Raji (cell line): ENCODE results near the gene GPR141.

Experiments
- POLR2A ChIP-seq: IDR thresholded peaks from 2 replicates; pipeline ENCODE4 v1.6.1; 2011; ENCODE audit warnings: low read depth, low read length, control low read depth; ENCODE audit not compliant: insufficient read depth

GPR141 gene

DNA sequence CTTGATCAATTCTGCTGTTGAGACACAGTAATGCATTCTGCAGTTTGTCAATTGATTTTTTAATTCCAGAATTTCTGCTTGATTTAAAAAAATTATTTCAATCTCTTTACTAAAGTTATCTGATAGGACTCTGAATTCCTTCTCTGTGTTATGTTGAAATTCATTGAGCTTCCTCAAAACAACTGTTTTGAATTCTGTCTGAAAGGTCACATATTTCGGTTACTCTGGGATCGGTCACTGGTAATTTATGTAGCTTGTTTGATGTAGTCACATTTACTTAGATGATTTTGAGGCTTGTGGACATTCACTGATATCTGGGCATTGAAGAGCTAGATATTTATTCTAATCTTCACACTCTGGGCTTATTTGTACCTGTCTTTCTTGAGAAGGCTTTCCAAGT is 97.6 kb downstream of the GPR141 start:
- TF ChIP-seq POLR2A, result no peak

DNA sequence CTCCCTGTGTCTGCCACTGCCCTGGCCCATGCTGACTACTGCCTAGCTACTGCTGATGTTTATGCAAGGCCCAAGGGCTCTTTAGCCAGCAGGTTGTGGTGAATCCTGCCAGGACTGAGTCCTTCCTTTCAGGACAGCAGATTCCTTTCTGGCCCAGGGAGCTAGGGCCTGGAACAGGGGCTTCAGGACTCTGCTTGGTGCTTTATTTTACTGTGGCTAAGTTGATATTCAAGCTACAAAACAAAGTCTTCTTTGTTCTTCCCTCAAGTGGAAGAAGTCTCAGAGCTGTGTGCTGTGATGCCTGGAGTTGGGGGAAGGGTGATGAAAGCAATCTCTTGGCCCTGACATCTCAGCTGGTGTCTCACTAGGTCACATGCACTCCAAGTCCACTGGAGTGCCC is 98.6 kb downstream of the GPR141 start:
- TF ChIP-seq POLR2A, result no peak

DNA sequence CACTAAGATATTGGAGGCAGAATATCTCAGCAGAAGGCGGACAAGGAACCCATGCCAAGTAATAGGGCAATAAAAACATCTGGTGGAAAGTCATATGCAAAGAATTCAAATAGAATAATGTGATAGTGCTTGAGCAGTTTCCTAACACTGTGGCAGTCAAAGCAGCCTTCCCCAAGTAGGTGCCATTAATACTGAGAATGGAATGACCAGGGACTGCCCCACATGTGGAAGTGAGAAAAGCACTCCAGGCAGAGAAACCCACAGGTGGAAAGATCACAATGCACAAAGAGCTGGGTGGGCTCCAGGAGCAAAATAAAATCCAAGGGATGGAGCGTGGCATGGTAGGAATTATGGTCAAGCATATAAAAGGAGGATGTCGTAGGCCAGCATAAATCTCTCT is 100.4 kb downstream of the GPR141 start:
- TF ChIP-seq POLR2A, result no peak

DNA sequence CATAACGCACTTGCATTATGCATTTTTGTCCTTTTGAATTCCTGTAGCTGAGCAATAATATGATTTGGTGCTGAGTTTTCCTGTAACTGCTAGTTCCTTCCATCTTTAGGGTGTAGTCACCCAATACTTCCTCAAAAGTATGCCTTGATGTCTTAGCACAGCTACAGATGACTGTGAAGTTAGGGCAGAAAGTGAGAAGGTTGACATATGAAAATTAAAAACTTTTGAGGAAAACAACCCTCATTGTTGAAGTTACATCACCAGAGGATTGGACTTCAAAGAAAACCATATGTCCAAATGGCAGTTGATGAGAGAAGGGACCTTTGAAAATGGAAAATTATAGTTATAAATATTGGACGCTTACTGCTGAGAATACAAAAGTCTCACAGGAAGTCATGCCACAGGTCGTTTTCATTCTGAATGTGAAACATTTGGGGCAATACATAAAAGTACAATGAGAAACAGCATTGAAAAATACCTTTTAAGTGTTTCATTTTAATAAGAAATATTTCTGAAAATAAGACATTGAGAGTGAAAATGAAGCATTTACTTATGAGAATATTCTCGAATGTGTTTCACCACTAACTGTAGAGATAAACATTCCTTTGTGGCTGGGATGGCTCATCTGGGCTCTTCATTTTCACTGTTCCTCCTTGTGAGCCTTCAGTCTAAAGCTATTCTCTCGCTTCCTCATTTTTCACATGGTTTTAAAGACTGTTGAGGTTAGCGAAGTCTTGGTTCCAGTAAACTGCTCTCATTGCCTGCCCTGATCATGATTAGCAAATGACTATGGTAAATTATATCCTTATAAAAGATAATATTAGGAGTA is 103.4 kb downstream of the GPR141 start:
- no peak for TF ChIP-seq POLR2A
